K562 (cell line): ENCODE measurements around the gene THADA. TPM values are rescaled to one million over a fixed set of nuclear protein-coding genes. Genes with fewer than 3 reads are reported as not detected.

Experiments
- ATAC-seq: fragments of 200-7000 bp; cut with Tn5 transposase; 3 replicates; pipeline ENCODE4 v1.9.1; 2020; ENCODE audit warnings: moderate library complexity
- BruUV-seq: library from RNA; stranded (reverse); fragments of 400-500 nt; replicated peaks from 2 replicates; lab custom pipeline; 2021; lab: Mats Ljungman, UMichigan
- CTCF ChIA-PET: fragments of 300-600 bp; formaldehyde crosslinking; extraction: SDS; loops from one replicate; lab custom pipeline; 2021; ENCODE audit warnings: low intra/inter-chr PET ratio; lab: Yijun Ruan, JAX
- POLR2A ChIA-PET: fragments of 300-600, 350-650 bp; sonication (Branson Sonifier 250); formaldehyde crosslinking; extraction: SDS; loops from one replicate; lab custom pipeline; 2021; ENCODE audit warnings: antibody characterized with exemption, inconsistent platforms; lab: Yijun Ruan, JAX
- DNase-seq, 4 experiments: peaks; one replicate each; pipeline versions ENCODE4 v3.0.0 to v3.0.0-alpha.2; 2011 to 2018; ENCODE audit warnings: low spot score in 3 of 4, mixed read lengths in 3 of 4; ENCODE audit errors: extremely low read depth in 1 of 4
- FAIRE-seq: peaks from 2 replicates; lab custom pipeline; 2011; peaks lifted over from hg19 to GRCh38; lab: Jason Lieb, UNC
- H2AFZ ChIP-seq: 2 replicates; pipeline ENCODE4 v1.6.0; 2011; ENCODE audit warnings: low read depth, low read length, control low read depth, inconsistent platforms
- H3K27ac ChIP-seq: fragments of 200-600 bp; 3 replicates; pipeline ENCODE4 v1.8.0; 2011; ENCODE audit warnings: low read depth, mild to moderate bottlenecking, control low read depth, inconsistent platforms, low read length, moderate library complexity, mixed read lengths; ENCODE audit errors: extremely low read depth
- H3K27me3 ChIP-seq, 2 experiments: fragments of 300-600 bp in 1 of 2; 2 replicates in 1 of 2; 3 replicates in 1 of 2; pipeline versions ENCODE4 v1.6.0 to v1.8.0; 2011; ENCODE audit warnings: inconsistent platforms in 2 of 2, low read length in 2 of 2, mild to moderate bottlenecking in 1 of 2, mixed read lengths in 1 of 2, moderate library complexity in 1 of 2; ENCODE audit not compliant: control insufficient read depth in 2 of 2, insufficient read depth in 2 of 2
- H3K36me3 ChIP-seq: fragments of 300-600 bp; 3 replicates; pipeline ENCODE4 v1.8.0; 2011; ENCODE audit warnings: mild to moderate bottlenecking, low read length, inconsistent platforms; ENCODE audit not compliant: control insufficient read depth, insufficient read depth
- H3K4me1 ChIP-seq, 2 experiments: fragments of 200-600 bp in 1 of 2; replicated peaks in 1 of 2; 2 replicates in 1 of 2; 3 replicates in 1 of 2; pipeline versions ENCODE4 v1.5.1 to v1.8.0; 2011; ENCODE audit warnings: inconsistent platforms in 2 of 2, low read length in 2 of 2, mild to moderate bottlenecking in 1 of 2, mixed read lengths in 1 of 2, moderate library complexity in 1 of 2; ENCODE audit not compliant: control insufficient read depth in 2 of 2, insufficient read depth in 2 of 2
- H3K4me2 ChIP-seq: 2 replicates; pipeline ENCODE4 v1.6.1; 2011; ENCODE audit warnings: low read length, control low read depth, inconsistent platforms, mixed read lengths; ENCODE audit not compliant: insufficient read depth
- H3K4me3 ChIP-seq: fragments of 200-600 bp; sonication (generic), shearing (Covaris generic); 2 replicates; pipeline ENCODE4 v1.5.1; 2016; ENCODE audit warnings: control low read depth, inconsistent platforms
- H3K79me2 ChIP-seq: fragments of 200-600 bp; 3 replicates; pipeline ENCODE4 v1.8.0; 2011; ENCODE audit warnings: low read length, inconsistent platforms; ENCODE audit not compliant: control insufficient read depth, insufficient read depth
- H3K9ac ChIP-seq, 2 experiments: 2 replicates each; pipeline versions ENCODE4 v1.6.0 to v1.6.1; 2011; ENCODE audit warnings: low read depth in 2 of 2, low read length in 2 of 2, control low read depth in 1 of 2, inconsistent platforms in 1 of 2, mild to moderate bottlenecking in 1 of 2, mixed read lengths in 1 of 2; ENCODE audit not compliant: insufficient read depth in 1 of 2
- H3K9me1 ChIP-seq: one replicate; pipeline ENCODE4 v1.6.0; 2011; ENCODE audit warnings: inconsistent platforms, mild to moderate bottlenecking, low read length, moderate library complexity; ENCODE audit not compliant: control insufficient read depth, insufficient read depth
- H3K9me3 ChIP-seq: replicated peaks from 2 replicates; pipeline ENCODE4 v1.5.1; 2011; ENCODE audit warnings: low read depth, low read length, inconsistent platforms; ENCODE audit not compliant: control insufficient read depth, insufficient read depth
- H4K20me1 ChIP-seq: replicated peaks from 2 replicates; pipeline ENCODE4 v1.6.1; 2011; ENCODE audit warnings: low read length, inconsistent platforms, mixed read lengths; ENCODE audit not compliant: control insufficient read depth, insufficient read depth
- E2F1 ChIP-seq: sonication (generic); formaldehyde crosslinking; IDR thresholded peaks from 2 replicates; pipeline ENCODE4 v1.8.1; 2023; ENCODE audit warnings: mild to moderate bottlenecking, missing genetic modification reagents, moderate library complexity
- HMG20B ChIP-seq: fragments of 250-450 bp; sonication (Bioruptor Pico); IDR thresholded peaks from 2 replicates; pipeline ENCODE4 v1.5.0; 2021; ENCODE audit warnings: mild to moderate bottlenecking
- MAFK ChIP-seq: IDR thresholded peaks from 2 replicates; pipeline ENCODE4 v1.6.1; 2011; ENCODE audit warnings: low read length, improper control_type of control experiment
- MNT ChIP-seq, 2 experiments: fragments of 450-650 bp; conservative IDR thresholded peaks; 2 replicates each; pipeline ENCODE4 v1.6.1; 2017; ENCODE audit warnings: mild to moderate bottlenecking in 2 of 2, moderate library complexity in 2 of 2
- NR1H2 ChIP-seq: sonication (generic); formaldehyde crosslinking; IDR thresholded peaks from 2 replicates; pipeline ENCODE4 v1.4.0; 2020; ENCODE audit warnings: mild to moderate bottlenecking, missing genetic modification reagents
- RFX1 ChIP-seq: fragments of 450-650 bp; IDR thresholded peaks from 2 replicates; pipeline ENCODE4 v1.6.1; 2016; ENCODE audit warnings: mild to moderate bottlenecking, moderate library complexity
- TBL1XR1 ChIP-seq, 2 experiments: IDR thresholded peaks; 2 replicates each; pipeline ENCODE4 v1.6.1; 2012; ENCODE audit warnings: improper control_type of control experiment in 2 of 2, low read length in 2 of 2, mild to moderate bottlenecking in 1 of 2
- ZFX ChIP-seq: sonication (generic); formaldehyde crosslinking; IDR thresholded peaks from 2 replicates; pipeline ENCODE4 v1.8.0; 2022; ENCODE audit warnings: mild to moderate bottlenecking, missing genetic modification reagents, moderate library complexity
- ZKSCAN3 ChIP-seq: fragments of 250-450 bp; sonication (Bioruptor Pico); IDR thresholded peaks from 2 replicates; pipeline ENCODE4 v1.4.0; 2020
- WGBS: fragments of 100-300 bp; shearing (Covaris generic); methylation state at CpG from one replicate; pipeline ENCODE4 v1.1.6; 2016; ENCODE audit warnings: low coverage, mixed read lengths; ENCODE audit not compliant: insufficient coverage; ENCODE audit errors: missing lambda C conversion rate; 5-methylcytosine and 5-hydroxymethylcytosine counted together
- in situ Hi-C: fragments of 300-500 bp; cut with MboI; formaldehyde crosslinking; loops from 4 replicates; pipeline ENCODE4 v1.15.0; 2018; ENCODE audit warnings: inconsistent platforms, mixed read lengths
- intact Hi-C: fragments of 100-400 bp; cut with micrococcal nuclease; formaldehyde crosslinking; loops from 2 replicates; pipeline ENCODE4 v1.14.2; 2022
- polyA plus RNA-seq, 8 experiments: library from polyadenylated mRNA; depleted of rRNA in 4 of 8; stranded (reverse) in 5 of 8; unstranded in 3 of 8; fragments of >200 nt; fragmentation: Nextera tagmentation in 2 of 8; fragmentation: Illumina TruSeq in 1 of 8; extraction: Ambion mirVana in 2 of 8; extraction: Trizol in 1 of 8; gene quantifications; 2 replicates each; pipeline versions ENCODE4 v1.2.1 to v1.2.3, GENCODE V29; 2011 to 2014; ENCODE audit warnings: inconsistent platforms in 1 of 8, missing spikeins in 1 of 8
- total RNA-seq, 7 experiments: library from RNA; depleted of rRNA in 6 of 7; stranded (reverse); fragments of >200 nt in 6 of 7; fragmentation: Illumina TruSeq in 2 of 7; extraction: Trizol in 2 of 7; gene quantifications; 2 replicates each; pipeline versions ENCODE4 v1.2.1 to v1.2.3, GENCODE V29; 2011 to 2021; ENCODE audit warnings: low replicate concordance in 1 of 7

THADA gene
- total and polyA plus RNA-seq, 9 of the 15 experiments (the other 6 are each of a cell fraction or from before 2014, with no cell fraction given): 17.8 to 34.7 (median 31.9) TPM

- no peaks in the 10 kb centered on the region for H3K79me2 ChIP-seq
Observed at GRCh38 chr2:43419876-43420275, 176.0 kb downstream of the THADA start.

GRCh38 chr2:43419243-43419642, 176.6 kb downstream of the THADA start:
- BruUV-seq: no TSS peak
- ATAC-seq (no peak), FAIRE-seq (no peak), DNase-seq (no peak)
- Histone ChIP-seq H3K27me3 (no peaks in the 10 kb centered on the region), H4K20me1 (no peaks in the 10 kb centered on the region), H3K79me2 (no peaks in the 10 kb centered on the region), H3K9me3 (no peaks in the 10 kb centered on the region), H3K4me3 (no peak overlapping the region), H3K4me1 (peaks cover 0 to 15% of the 10 kb centered on the region in 2 experiments; a peak in 3 of 5 replicates), H3K4me2 (no peak overlapping the region), H3K36me3 (peaks cover 1% of the 10 kb centered on the region; the same call in 1 of the 3 replicates), H3K9me1 (no peaks in the 10 kb centered on the region), H3K27ac (no peak overlapping the region), H3K9ac (no peak overlapping the region), H2AFZ (no peak overlapping the region)
- 68% methylated on average over 3 of the region's 3 CpGs for WGBS
- no peak for TF ChIP-seq HMG20B (CRISPR knock-in tag)
- no peak for TF ChIP-seq MNT (conservative IDR thresholded peaks at IDR 0.05)
- TF ChIP-seq ZKSCAN3: no peak
- TF ChIP-seq MAFK: no peak
- no peak for TF ChIP-seq TBL1XR1 (IDR thresholded peaks at IDR 0.05; ENCODE audit: low read length in 2 of 2)
- no peak for TF ChIP-seq NR1H2
- no peak for TF ChIP-seq RFX1
- in situ Hi-C loops (no loop called here), intact Hi-C loops (no loop called here)
- CTCF ChIA-PET: interaction anchor here (0.6 kb wide), 1 partner anchor 16 kb away, joined by 7 read pairs; no protein-coding TSS in a partner anchor
- POLR2A ChIA-PET: no interaction called here

More at GRCh38 chr2:43419876-43420275, 176.0 kb downstream of the THADA start:
- intact Hi-C loops: no loop called here
- Histone ChIP-seq H3K36me3 (no peaks in the 10 kb centered on the region), H3K9me1 (no peaks in the 10 kb centered on the region), H3K9ac (no peak overlapping the region), H3K4me2 (no peak overlapping the region)
- TF ChIP-seq ZFX (CRISPR knock-in tag): 0 out of 2 replicates have a peak, but pooled peaks have one; percentile 2
- TF ChIP-seq E2F1 (CRISPR knock-in tag): no peak
- TF ChIP-seq, all 486 proteins: peak for 1
- CTCF ChIA-PET: no interaction called here
- Histone ChIP-seq H3K9me3 (no peaks in the 10 kb centered on the region), H3K4me1 (peaks cover 0 to 21% of the 10 kb centered on the region in 2 experiments; a peak in 3 of 5 replicates), H3K27ac (no peak overlapping the region), H2AFZ (no peak overlapping the region), H4K20me1 (no peaks in the 10 kb centered on the region), H3K27me3 (no peaks in the 10 kb centered on the region), H3K4me3 (no peak overlapping the region)
- in situ Hi-C loops: no loop called here
- no TSS peak for BruUV-seq
- POLR2A ChIA-PET: interaction anchor here (1.2 kb wide), 1 partner anchor 15 kb away, joined by 5 read pairs; no protein-coding TSS in a partner anchor
- WGBS: 76% methylated on average over 2 of the region's 2 CpGs
- FAIRE-seq (no peak), ATAC-seq (no peak), DNase-seq (no peak)
